ENCODE measurements around the gene PHF21B. TPM values are rescaled to one million over a fixed set of nuclear protein-coding genes. Genes with fewer than 3 reads are reported as not detected.

Gene PHF21B
- total and polyA plus RNA-seq, 2 of the 8 experiments (the other 6 are each of a cell fraction or from before 2014, with no cell fraction given) = 19.3 to 68.1 TPM

DNA sequence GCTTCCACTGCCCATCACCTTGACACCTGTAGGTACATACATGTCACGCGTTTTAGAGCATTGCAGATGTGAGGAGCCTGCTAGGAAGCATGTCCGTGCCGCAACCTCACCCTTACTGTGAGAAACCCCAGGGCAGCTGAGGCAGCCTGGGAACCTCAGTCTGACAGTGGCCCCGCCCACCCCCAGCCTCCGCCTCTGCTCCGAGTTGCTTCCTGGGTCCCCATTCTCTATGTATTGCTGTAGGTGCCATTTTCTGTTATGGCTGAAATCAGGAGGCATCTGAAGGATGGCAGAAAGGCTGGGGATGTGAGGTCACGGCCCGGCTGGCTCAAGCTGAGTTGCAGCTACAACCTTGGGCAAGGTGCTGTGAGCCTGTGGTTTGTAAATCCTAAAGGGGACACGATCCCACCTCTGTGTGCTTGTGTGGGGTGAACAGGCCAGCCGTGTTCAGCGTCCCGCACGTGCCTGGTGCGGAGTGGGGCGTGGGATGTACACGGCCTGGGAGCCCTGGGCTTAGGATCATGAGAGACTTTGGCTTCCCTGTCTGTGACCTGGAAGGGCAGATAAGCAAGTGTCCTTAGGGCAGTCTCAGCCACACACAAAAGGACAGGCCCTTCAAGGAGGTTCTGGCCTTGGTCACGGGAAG, 102.7 kb downstream of the PHF21B start:
- H3K18ac ChIP-seq (ENCODE audit: extremely low read depth, low read length) = no peak overlapping the region
- no peak overlapping the region for H4K5ac ChIP-seq (ENCODE audit: insufficient read length, low read depth, low read length)
- H3K4me1 ChIP-seq (replicated peaks in 1 of 4; ENCODE audit: control insufficient read depth in 3 of 4, insufficient read depth in 4 of 4, low read length in 3 of 4) = no peaks in the 10 kb centered on the region
- H2BK120ac ChIP-seq (replicated peaks; ENCODE audit: low read depth, low read length) = no peak overlapping the region
- H4K91ac ChIP-seq (replicated peaks; ENCODE audit: insufficient read length, low read length) = no peak overlapping the region
- H3K4ac ChIP-seq (replicated peaks; ENCODE audit: insufficient read length, low read depth, low read length) = no peak overlapping the region
- H3K36me3 ChIP-seq (ENCODE audit: control insufficient read depth in 2 of 4, insufficient read depth in 4 of 4, low read length in 3 of 4) = peaks cover under 1 to 36% (median 17%) of the 10 kb centered on the region in 4 experiments; a peak in 6 of 8 replicates
- no peak overlapping the region for H2BK5ac ChIP-seq (ENCODE audit: low read depth, low read length)
- H2AK5ac ChIP-seq (ENCODE audit: low read depth, low read length) = no peak overlapping the region
- DNase-seq (ENCODE audit: low read depth in 1 of 2, low spot score in 2 of 2) (no peak), FAIRE-seq (no peak)
- no peak overlapping the region for H4K8ac ChIP-seq (ENCODE audit: extremely low read depth, insufficient read depth, low read length)
- H3K79me2 ChIP-seq (ENCODE audit: control insufficient read depth in 1 of 2, insufficient read depth in 2 of 2, low read length in 2 of 2) = no peaks in the 10 kb centered on the region
- H4K20me1 ChIP-seq (replicated peaks in 1 of 2; ENCODE audit: control insufficient read depth in 1 of 2, insufficient read depth in 2 of 2, low read length in 2 of 2) = peaks cover 5 to 6% of the 10 kb centered on the region in 2 experiments
- H3K4me3 ChIP-seq (ENCODE audit: extremely low read depth in 1 of 4, insufficient read depth in 2 of 4, low read depth in 3 of 4, low read length in 4 of 4) = no peak overlapping the region
- H2BK20ac ChIP-seq (ENCODE audit: low read length) = no peak overlapping the region
- H2AFZ ChIP-seq (ENCODE audit: low read length) = no peak overlapping the region
- CTCF ChIA-PET (ENCODE audit: partially characterized antibody) = interaction anchor here (0.6 to 0.7 kb wide), 2 partner anchors 13 to 223 kb away, joined by 3 read pairs; no protein-coding TSS in a partner anchor
- no peak overlapping the region for H3K14ac ChIP-seq (ENCODE audit: insufficient read length)
- no peak overlapping the region for H2BK15ac ChIP-seq (ENCODE audit: low read length)
- POLR2A ChIA-PET (ENCODE audit: partially characterized antibody) = interaction anchor here (0.6 kb wide), 1 partner anchor 153 kb away, joined by 3 read pairs; no protein-coding TSS in a partner anchor
- H3K56ac ChIP-seq (replicated peaks; ENCODE audit: insufficient read length, low read depth, low read length) = no peak overlapping the region
- H3K23me2 ChIP-seq (ENCODE audit: low read depth, low read length) = no peaks in the 10 kb centered on the region
- no peak overlapping the region for H3K23ac ChIP-seq (ENCODE audit: insufficient read length)
- WGBS, 2 experiments (ENCODE audit: extremely low coverage in 1 of 2, insufficient coverage in 1 of 2, insufficient read length in 1 of 2, insufficient replicate concordance in 2 of 2, low coverage in 1 of 2, low lambda C conversion rate in 2 of 2, missing lambda C conversion rate in 1 of 2) = 87% methylated on average over 18 of the region's 18 CpGs; no CpG with 5 or more reads in 1 of the 2 experiments
- H3K4me2 ChIP-seq (ENCODE audit: insufficient read depth in 1 of 2, low read depth in 2 of 2, low read length in 2 of 2) = no peak overlapping the region
- H3K9me3 ChIP-seq (ENCODE audit: insufficient read depth in 2 of 2, low read depth in 1 of 2, low read length in 1 of 2) = peaks cover 8 to 14% of the 10 kb centered on the region in 2 experiments; a peak in 3 of 4 replicates
- H2BK12ac ChIP-seq (ENCODE audit: low read depth, low read length) = no peak overlapping the region
- no peaks in the 10 kb centered on the region for H3K79me1 ChIP-seq (ENCODE audit: low read depth, low read length)
- no peak overlapping the region for H3K9ac ChIP-seq (replicated peaks in 1 of 4; ENCODE audit: extremely low read depth in 1 of 4, low read depth in 3 of 4, low read length in 3 of 4)
- H3K27me3 ChIP-seq (replicated peaks in 1 of 4; ENCODE audit: control insufficient read depth in 3 of 4, extremely low read depth in 1 of 4, insufficient read depth in 3 of 4, low read length in 3 of 4) = no peaks in the 10 kb centered on the region
- H3K27ac ChIP-seq (ENCODE audit: low read depth, low read length) = no peak overlapping the region
- TF ChIP-seq SUZ12 (IDR thresholded peaks at IDR 0.05; ENCODE audit: low read length) (no peak), KDM4A (IDR thresholded peaks at IDR 0.05; ENCODE audit: low read depth, low read length, severe bottlenecking) (no peak), YY1 (IDR thresholded peaks at IDR 0.05; ENCODE audit: low read depth, low read length) (no peak), ASH2L (IDR thresholded peaks at IDR 0.05; ENCODE audit: low read length) (no peak), SP2 (IDR thresholded peaks at IDR 0.05; ENCODE audit: low read length) (no peak), SP1 (IDR thresholded peaks at IDR 0.05; ENCODE audit: low read depth, low read length) (no peak), SIX5 (IDR thresholded peaks at IDR 0.05; ENCODE audit: low read depth, low read length) (no peak), TBP (IDR thresholded peaks at IDR 0.05; ENCODE audit: low read depth, low read length) (no peak), CTBP2 (IDR thresholded peaks at IDR 0.05; ENCODE audit: borderline replicate concordance, insufficient read depth, insufficient read length, low read length) (no peak)
- TF ChIP-seq, protein P1, sequence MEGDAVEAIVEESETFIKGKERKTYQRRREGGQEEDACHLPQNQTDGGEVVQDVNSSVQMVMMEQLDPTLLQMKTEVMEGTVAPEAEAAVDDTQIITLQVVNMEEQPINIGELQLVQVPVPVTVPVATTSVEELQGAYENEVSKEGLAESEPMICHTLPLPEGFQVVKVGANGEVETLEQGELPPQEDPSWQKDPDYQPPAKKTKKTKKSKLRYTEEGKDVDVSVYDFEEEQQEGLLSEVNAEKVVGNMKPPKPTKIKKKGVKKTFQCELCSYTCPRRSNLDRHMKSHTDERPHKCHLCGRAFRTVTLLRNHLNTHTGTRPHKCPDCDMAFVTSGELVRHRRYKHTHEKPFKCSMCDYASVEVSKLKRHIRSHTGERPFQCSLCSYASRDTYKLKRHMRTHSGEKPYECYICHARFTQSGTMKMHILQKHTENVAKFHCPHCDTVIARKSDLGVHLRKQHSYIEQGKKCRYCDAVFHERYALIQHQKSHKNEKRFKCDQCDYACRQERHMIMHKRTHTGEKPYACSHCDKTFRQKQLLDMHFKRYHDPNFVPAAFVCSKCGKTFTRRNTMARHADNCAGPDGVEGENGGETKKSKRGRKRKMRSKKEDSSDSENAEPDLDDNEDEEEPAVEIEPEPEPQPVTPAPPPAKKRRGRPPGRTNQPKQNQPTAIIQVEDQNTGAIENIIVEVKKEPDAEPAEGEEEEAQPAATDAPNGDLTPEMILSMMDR (IDR thresholded peaks at IDR 0.05; ENCODE audit: control extremely low read depth in 1 of 3, insufficient read depth in 1 of 3, low read depth in 1 of 3, low read length in 3 of 3) = no peak

All from H1 (cell line).